Measurements from ENCODE around the gene LSP1.

LSP1 gene

DNA sequence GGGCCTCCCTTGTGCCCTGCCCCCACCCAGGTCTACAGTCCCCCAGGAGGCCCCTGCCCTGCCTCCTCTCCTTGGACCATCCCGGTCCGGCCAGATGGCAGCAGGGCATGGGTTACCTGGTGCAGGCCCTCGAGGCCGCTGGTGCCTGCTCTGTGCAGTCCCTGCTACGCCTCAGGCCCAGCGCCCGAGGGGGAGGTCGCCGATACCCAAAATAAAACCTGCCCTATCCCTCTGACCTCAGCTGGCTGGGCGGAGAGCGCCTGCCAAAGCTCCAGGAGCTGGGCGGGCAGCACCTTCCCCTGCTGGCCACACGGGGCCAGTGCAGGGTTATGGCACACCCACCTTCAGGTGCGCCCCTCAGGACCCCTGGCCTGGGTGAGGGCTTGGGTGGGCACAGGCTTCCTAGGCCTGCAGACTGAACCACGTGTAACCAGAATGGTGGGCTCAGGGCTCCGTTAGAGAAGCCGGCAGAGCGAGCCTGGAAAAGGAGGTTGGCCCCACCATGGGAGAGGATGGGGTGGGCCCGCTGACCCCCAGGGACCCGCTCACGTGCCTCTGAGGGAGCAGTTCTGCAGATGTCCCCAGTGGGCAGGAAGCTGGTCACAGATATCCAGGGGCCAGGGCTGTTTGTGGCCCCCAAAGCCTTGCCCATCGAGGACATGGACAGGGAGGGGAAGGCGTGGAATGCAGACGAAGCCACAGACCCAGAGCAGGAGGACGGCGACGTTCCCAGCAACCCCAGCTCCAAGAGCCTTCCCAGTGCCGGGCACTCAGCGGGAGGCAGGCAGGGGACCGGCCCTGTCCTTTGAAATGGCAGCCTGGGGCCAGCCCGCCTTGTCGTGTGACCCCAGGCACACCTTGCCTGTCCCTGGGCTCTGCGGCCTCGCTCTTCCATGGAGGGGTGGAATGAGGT, 64.9 kb downstream of the LSP1 start:
- TF ChIP-seq, protein P1, sequence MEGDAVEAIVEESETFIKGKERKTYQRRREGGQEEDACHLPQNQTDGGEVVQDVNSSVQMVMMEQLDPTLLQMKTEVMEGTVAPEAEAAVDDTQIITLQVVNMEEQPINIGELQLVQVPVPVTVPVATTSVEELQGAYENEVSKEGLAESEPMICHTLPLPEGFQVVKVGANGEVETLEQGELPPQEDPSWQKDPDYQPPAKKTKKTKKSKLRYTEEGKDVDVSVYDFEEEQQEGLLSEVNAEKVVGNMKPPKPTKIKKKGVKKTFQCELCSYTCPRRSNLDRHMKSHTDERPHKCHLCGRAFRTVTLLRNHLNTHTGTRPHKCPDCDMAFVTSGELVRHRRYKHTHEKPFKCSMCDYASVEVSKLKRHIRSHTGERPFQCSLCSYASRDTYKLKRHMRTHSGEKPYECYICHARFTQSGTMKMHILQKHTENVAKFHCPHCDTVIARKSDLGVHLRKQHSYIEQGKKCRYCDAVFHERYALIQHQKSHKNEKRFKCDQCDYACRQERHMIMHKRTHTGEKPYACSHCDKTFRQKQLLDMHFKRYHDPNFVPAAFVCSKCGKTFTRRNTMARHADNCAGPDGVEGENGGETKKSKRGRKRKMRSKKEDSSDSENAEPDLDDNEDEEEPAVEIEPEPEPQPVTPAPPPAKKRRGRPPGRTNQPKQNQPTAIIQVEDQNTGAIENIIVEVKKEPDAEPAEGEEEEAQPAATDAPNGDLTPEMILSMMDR (IDR thresholded peaks at IDR 0.05; ENCODE audit: borderline replicate concordance, insufficient read depth, low read depth, low read length): peak; percentile 64

DNA sequence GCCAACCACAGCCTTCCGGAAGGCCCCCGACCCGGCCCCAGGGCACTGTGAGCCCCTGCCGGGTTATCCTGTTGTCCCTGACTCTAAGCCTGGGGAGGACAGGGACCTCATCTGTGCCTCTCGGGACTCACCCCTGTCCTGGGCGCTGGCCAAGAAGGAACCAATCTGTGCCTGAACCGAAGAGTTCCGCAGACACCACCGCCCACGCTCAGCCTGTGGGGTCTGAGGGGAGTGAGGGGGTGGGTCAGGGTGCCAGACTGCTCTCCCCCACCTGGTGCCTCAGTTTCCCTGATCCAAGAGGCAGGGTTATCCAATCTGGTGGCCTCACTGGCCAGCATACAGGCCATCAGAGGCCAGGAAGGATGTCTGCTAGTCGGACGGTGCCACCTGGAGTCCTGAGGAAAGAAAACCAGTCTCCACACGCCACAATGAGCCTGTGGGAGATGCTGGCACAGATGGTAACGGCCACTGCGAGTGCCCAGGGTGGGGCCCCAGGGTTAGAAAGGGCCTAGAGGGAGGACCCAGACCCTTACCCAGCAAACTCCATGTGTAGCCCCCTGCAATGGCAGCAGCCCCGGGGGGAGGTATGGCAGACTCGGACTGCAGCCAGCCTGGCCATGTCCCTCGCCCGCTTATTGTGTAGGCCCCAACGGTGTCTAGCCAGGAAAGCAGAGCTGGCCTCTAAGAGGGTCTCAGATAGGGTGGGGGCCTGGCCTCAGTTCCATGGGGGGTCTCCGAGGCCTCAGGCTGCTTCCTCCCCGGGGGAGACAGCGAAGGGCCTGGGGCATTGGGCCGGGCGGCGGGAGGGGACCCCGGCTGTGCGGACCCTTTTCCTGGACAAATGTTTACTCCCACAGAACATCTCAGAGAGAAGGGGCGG, 65.8 kb downstream of the LSP1 start:
- TF ChIP-seq, protein P1 (IDR thresholded peaks at IDR 0.05; ENCODE audit: borderline replicate concordance, insufficient read depth, low read depth, low read length): no peak
- H3K4me3 ChIP-seq (ENCODE audit: low read depth, low read length): no peak overlapping the region

More for the DNA sequence above, 64.9 kb downstream of the LSP1 start:
- H3K4me3 ChIP-seq (ENCODE audit: low read depth, low read length): no peak overlapping the region

DNA sequence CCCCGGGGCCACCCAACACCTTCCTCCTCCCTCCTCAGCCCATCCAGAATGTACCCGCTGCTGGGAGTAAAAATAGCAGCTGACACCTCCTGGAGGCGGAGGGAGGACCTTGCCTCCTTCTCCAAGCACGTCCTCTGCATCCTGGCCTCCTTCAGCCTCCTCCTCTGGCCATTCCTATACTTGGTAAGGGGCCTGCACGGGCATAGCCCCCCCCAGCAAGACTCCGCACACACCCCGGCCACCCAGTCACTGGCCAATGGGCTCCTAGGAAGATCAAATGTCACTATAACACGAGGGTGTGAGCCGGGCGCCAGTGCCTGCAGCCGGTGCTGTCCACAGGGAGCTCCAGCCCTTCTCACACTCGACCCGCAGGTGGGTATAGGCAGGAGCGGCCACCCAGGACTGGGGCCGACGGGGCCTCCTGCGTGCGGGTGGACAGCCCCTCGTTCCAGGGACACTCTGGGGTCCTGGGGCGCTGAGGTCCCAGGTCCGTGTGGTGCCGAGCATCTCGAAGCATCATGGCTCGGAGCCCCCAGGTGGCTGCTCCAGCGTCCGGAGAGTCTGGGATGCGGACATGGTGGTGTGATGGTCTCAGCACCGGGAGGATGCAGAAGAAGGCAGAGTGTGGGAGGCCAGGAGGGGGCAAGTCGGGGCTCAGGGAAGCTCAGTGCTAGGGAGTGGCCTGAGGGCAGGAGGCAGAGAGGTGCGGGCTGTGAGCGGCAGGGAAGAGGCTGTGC, 66.7 kb downstream of the LSP1 start, which contains the start of gene TNNT3:
Gene TNNT3, plus strand, starts transcription at position 313 of the 737 bp plus-strand sequence. CDS start 3,172 bp downstream, outside the sequence.
- TF ChIP-seq, protein P1 (IDR thresholded peaks at IDR 0.05; ENCODE audit: borderline replicate concordance, insufficient read depth, low read depth, low read length): no peak
- no peak within 1 kb of the TSS for H3K4me3 ChIP-seq (ENCODE audit: low read depth, low read length)

DNA sequence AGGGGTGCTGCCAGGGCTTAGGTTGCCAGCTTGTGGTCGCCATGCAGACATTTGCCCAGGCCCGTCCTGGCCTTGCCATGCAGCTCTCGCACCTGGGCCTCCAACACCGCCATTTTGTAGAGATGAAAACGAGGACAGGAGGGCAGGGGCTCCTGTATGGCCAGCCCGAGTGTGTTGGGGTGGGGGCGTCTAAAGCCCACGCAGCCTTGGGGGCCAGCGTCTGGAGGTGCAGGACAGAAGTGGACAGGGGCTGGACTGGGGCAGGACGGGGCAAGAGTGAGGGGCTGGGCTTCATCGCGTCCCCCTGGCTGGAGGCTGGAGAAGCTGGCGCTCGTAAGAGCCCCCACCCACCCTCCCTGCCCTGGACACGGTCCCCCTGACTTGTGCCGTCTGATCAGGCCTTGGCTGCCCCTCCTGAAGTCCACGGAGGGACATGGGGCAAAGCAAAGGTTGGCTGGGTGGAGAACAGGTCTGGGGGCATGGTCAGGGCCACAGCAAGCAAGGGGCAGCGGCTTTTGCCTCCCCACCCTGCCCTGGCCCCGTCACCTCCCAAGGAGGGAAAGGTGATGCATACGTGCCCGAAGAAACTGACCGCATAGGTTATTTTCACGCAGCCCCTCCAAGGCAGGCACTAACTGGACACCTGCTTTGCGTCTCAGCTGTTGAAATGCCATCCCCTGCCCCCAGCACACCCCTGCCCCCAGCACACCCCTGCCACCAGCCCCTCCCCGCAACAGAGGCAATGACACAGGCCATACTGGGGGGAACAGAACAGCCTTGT, 67.4 kb downstream of the LSP1 start:
- no peak overlapping the region for H3K4me3 ChIP-seq (ENCODE audit: low read depth, low read length)
- TF ChIP-seq, protein P1 (IDR thresholded peaks at IDR 0.05; ENCODE audit: borderline replicate concordance, insufficient read depth, low read depth, low read length): no peak

DNA sequence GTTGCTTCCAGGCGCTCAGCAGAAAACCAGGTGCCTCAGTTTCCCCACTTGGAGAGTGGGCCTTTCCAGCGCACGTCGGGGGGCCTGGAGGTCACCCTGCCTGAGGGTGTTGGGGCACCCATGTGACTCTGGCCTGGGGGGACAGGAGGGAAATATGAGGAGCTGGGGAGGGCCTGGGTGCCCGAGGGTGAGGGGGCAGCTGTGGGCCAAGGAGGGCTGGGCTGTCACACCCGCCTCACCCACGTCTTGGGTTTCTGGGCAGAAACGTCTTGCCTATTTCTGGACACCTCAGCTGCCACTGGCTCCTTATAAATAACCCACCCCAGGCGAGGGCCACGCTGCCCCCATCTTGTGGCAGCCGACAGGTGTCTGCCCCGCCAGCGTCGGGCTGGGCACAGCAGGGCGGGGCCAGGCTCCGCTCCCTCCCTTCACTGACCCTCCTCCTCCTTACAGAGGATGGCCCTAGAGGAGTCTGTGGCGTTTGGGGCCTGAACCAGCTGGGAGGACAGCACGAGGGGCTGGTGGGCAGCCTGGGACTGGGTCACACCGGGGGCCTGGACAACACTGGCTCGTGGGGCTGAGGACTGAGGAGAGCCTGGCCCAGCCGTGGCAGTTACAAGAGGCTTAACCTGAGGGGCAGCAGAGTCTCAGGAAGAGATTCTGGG, 68.2 kb downstream of the LSP1 start:
- no peak overlapping the region for H3K4me3 ChIP-seq (ENCODE audit: low read depth, low read length)
- TF ChIP-seq, protein P1 (IDR thresholded peaks at IDR 0.05; ENCODE audit: borderline replicate concordance, insufficient read depth, low read depth, low read length): no peak
